ENCODE measurements around the gene ASPRV1.

DNA sequence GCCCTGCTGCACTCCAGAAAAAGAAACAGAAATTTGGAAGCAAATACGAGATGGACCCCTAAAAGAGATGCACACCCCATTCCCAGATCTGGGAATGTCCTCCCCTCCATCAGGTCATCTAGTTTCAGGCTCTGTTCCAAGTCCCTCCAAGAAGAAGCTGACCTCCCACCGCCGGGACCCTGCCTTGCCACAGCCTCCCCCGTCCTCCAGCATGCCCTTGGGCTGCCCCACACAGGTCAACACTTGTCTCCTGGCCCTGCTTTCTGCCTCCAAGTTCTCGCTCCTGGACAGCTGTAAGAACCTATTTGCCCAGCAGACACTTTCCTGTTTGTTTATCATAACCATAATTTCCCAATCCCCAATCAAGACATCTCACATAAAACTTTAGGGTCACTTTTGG lies 2.0 kb downstream of the ASPRV1 start:
- TF ChIP-seq EZH2 (IDR thresholded peaks at IDR 0.05; ENCODE audit: borderline replicate concordance) = no peak
- TF ChIP-seq, protein P1, sequence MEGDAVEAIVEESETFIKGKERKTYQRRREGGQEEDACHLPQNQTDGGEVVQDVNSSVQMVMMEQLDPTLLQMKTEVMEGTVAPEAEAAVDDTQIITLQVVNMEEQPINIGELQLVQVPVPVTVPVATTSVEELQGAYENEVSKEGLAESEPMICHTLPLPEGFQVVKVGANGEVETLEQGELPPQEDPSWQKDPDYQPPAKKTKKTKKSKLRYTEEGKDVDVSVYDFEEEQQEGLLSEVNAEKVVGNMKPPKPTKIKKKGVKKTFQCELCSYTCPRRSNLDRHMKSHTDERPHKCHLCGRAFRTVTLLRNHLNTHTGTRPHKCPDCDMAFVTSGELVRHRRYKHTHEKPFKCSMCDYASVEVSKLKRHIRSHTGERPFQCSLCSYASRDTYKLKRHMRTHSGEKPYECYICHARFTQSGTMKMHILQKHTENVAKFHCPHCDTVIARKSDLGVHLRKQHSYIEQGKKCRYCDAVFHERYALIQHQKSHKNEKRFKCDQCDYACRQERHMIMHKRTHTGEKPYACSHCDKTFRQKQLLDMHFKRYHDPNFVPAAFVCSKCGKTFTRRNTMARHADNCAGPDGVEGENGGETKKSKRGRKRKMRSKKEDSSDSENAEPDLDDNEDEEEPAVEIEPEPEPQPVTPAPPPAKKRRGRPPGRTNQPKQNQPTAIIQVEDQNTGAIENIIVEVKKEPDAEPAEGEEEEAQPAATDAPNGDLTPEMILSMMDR (IDR thresholded peaks at IDR 0.05; ENCODE audit: poor library complexity) = no peak
